SJSA1 (cell line): Measurements from ENCODE around the gene TMEM205. TPM values are rescaled to one million over a fixed set of nuclear protein-coding genes. Genes with fewer than 3 reads are reported as not detected.
A peak's percentile ranks its signal among the peaks of the same experiment; 100 is the strongest.
"Not testable (repeated sequence)": the region's sequence is repeated elsewhere in the genome, so short reads cannot be mapped to it uniquely, and the experiment has no call there.

Experiments used
- DNase-seq, 2 experiments: peaks; one replicate each; pipeline ENCODE4 v3.0.0-alpha.2; 2015 to 2020; ENCODE audit warnings: low spot score in 2 of 2, low read depth in 1 of 2
- H3K27ac ChIP-seq: fragments of 250-450 bp; sonication (Bioruptor Pico); 2 replicates; pipeline ENCODE4 v1.5.1; 2020; ENCODE audit warnings: mild to moderate bottlenecking, moderate library complexity
- H3K27me3 ChIP-seq: fragments of 250-450 bp; sonication (Bioruptor Pico); replicated peaks from 2 replicates; pipeline ENCODE4 v1.5.1; 2020; ENCODE audit warnings: mild to moderate bottlenecking, moderate library complexity
- H3K36me3 ChIP-seq: fragments of 250-450 bp; sonication (Bioruptor Pico); 2 replicates; pipeline ENCODE4 v1.5.1; 2020; ENCODE audit warnings: mild to moderate bottlenecking
- H3K4me1 ChIP-seq: fragments of 250-450 bp; sonication (Bioruptor Pico); replicated peaks from 2 replicates; pipeline ENCODE4 v1.6.1; 2021; ENCODE audit warnings: mild to moderate bottlenecking
- H3K4me3 ChIP-seq: fragments of 250-450 bp; sonication (Bioruptor Pico); 2 replicates; pipeline ENCODE4 v1.5.1; 2020; ENCODE audit warnings: mild to moderate bottlenecking
- H3K9me3 ChIP-seq: fragments of 250-450 bp; sonication (Bioruptor Pico); replicated peaks from 2 replicates; pipeline ENCODE4 v1.5.1; 2020; ENCODE audit warnings: mild to moderate bottlenecking
- total RNA-seq: library from RNA; depleted of rRNA; stranded (reverse); fragments of >200 nt; shearing (Covaris generic); gene quantifications from 2 replicates; pipeline ENCODE4 v1.2.3, GENCODE V29; 2014; rRNA removed

TMEM205 gene
- 113 and 138 TPM in 2 replicates for total RNA-seq

DNA sequence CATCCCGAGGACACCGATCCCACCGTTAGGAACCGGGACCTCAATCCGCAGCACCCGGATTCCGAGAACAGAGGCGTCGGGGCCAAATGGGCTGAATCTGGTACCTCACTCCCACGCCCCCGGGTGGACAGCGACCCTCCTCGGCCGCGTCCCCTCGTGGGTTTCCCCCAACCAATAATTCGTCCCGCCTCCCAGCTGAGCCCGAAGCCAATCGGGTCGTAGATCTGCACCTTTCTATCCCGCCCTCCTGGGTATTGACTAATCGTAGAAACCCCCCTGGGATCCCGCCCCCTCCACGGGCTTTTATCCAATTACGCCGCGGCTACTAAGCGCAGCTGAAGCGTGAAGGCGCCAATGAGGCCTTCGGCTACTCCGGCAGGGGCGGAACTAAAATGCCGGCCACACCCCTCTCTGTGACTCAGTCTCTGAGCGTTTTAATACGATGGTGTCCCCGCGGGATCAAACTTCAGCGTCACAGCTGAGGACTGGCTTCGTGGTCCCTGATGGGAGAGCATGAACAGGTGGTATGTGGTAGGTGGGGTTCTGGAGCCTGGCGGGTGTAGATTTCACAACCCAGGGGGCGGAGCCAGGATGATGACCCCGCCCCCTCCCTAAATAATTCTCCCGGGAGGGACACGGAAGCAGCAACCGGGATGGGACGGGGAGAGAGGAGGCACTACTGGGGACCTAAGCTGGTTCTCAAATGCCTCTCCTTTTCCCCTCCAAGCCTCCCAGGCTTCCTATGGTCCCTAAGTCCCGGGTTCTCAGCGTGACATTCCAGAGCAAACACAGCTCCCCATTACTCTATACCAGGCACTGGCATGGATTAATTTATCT lies at the start of gene TMEM205, which contains the start of gene CCDC159:
TMEM205 (minus strand) TSS at position 165 of the 837 bp plus-strand sequence. CDS start 649 bp downstream, outside the sequence.
CCDC159 (plus strand) TSS at position 416 of the 837 bp plus-strand sequence; CDS start at position 504, 88 bp downstream.
- H3K36me3 ChIP-seq, result peaks cover 4% of the 10 kb centered on the region
- peaks cover 31% of the 10 kb centered on the region for H3K4me1 ChIP-seq
- H3K4me3 ChIP-seq, result peak within 1 kb of the TSS; percentile 51
- H3K9me3 ChIP-seq, result peaks cover 9% of the 10 kb centered on the region
- DNase-seq, result peak; percentile 97 to 99
- H3K27me3 ChIP-seq, result no peaks in the 10 kb centered on the region
- H3K27ac ChIP-seq, result peak within 1 kb of the TSS; percentile 24

DNA sequence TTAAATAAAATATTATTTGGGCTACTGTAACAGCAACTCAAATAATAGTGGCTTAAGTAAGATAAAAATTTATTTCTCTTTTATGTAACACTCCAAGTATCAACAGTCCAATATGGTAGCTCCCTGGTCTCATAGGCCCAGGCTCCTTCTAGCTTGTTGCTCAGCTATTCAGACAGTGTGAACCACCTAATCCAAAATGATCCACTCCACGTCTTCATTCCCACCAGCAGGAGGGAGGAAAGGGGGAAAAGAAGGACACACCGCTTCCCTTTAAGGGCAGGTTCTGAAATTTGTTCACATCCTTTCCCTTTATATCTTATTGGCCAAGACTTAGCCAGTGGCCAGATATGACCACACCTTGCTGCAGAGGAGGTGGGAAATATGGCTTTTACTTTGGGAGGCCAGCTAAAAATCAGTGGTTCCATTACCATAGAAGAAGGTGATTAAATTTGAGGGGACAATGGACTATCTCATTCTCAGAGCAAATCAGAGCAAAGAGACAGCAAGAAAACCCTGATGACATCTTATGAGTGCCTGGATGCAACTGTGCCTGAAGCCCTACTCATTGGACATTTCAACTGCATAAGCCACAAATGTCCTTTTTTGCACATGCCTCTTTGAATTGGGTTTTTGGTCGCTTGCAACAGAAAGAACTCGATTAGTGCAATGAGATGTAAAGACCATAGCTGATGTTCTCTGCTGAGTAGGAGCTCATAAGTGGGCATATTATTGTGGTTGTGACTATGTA lies 45.0 kb upstream of the TMEM205 start:
- DNase-seq, result no peak
- H3K27ac ChIP-seq, result no peak overlapping the region

DNA sequence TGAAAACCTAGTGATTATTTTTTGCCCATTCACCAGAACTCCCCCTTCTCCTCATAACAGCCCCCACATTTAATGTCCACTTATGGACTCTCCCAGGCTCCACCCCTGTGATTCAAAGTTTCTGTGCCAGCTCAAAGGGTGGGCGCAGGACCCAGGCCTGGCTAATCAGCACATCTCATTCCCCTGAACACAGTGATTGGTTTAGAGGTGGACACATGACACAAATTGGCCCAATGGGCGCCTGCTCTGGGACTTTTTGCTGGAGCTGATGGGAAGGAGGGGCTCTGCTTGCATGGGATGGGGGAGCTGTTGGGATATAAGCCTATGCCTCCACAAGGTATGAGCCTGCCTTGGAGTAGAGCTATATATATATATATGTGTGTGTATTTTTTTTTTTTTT lies 44.3 kb upstream of the TMEM205 start:
- Histone ChIP-seq H3K36me3 (no peaks in the 10 kb centered on the region), H3K9me3 (no peaks in the 10 kb centered on the region), H3K4me3 (no peak overlapping the region), H3K27ac (no peak overlapping the region), H3K27me3 (no peaks in the 10 kb centered on the region), H3K4me1 (no peaks in the 10 kb centered on the region)
- no peak for DNase-seq

More for the DNA sequence above, 45.0 kb upstream of the TMEM205 start:
- Histone ChIP-seq H3K36me3 (no peaks in the 10 kb centered on the region), H3K4me1 (no peaks in the 10 kb centered on the region), H3K27me3 (no peaks in the 10 kb centered on the region), H3K9me3 (no peaks in the 10 kb centered on the region), H3K4me3 (no peak overlapping the region)

DNA sequence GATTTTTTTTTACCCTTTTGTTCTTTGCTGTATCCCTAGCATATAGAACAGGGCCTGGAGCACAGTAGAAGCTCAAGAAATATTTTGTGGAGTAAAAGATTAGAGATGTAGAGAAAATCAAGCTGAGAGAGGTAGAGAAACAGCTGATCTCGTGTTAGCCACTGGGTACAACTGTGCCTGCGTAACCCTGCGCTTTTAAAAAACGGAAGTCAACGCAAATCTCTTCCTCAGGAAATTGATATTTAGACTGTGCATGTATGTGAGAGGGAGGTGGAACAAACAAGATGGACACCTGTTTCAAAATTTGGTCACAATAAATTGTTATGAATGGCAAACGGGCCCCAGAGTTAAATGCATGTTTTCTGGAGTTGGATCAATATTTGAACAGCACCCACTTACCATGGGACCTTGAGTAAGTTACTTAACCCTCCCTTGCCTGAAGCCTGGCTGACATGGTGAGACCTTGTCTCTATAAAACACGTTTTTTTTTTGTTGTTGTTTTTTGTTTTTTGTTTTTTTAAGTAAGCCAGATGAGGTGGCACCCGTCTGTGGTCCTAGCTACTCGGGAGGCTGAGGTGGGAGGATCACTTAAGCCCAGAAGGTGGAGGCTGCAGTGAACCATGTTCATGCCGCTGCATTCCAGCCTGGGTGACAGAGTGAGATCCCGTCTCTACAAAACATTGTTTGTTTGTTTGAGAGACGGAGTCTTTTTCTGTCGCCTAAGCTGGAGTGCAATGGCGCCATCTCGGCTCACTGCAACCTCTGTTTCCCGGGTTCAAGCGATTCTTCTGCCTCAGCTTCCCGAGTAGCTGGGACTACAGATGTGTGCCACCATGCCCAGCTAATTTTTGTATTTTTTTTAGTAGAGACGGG lies 41.3 kb upstream of the TMEM205 start:
- Histone ChIP-seq H3K4me3 (no peak overlapping the region), H3K36me3 (no peaks in the 10 kb centered on the region), H3K9me3 (no peaks in the 10 kb centered on the region), H3K4me1 (peaks cover 15% of the 10 kb centered on the region), H3K27ac (no peak overlapping the region), H3K27me3 (peaks cover 12% of the 10 kb centered on the region)
- DNase-seq, result no peak

DNA sequence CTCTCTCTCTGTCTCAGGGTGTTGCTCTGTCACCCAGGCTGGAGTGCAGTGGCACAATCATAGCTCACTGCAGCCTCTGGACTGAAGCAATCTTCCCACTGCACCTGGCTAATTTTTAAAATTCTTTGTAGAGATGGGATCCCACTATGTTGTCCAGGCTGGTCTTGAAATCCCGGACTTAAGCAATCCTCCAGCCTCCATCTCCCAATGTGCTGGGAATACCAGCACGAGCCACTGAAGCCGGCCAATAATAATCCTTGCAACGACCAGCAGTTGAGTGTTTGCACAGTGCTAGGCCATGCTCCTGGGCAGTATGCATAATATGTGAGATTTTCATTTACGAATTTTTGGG lies 38.7 kb upstream of the TMEM205 start:
- no peaks in the 10 kb centered on the region for H3K9me3 ChIP-seq
- H3K4me3 ChIP-seq, result no peak overlapping the region
- no peaks in the 10 kb centered on the region for H3K36me3 ChIP-seq
- H3K4me1 ChIP-seq, result peaks cover 32% of the 10 kb centered on the region
- no peak for DNase-seq
- no peak overlapping the region for H3K27ac ChIP-seq
- H3K27me3 ChIP-seq, result peaks cover 12% of the 10 kb centered on the region

DNA sequence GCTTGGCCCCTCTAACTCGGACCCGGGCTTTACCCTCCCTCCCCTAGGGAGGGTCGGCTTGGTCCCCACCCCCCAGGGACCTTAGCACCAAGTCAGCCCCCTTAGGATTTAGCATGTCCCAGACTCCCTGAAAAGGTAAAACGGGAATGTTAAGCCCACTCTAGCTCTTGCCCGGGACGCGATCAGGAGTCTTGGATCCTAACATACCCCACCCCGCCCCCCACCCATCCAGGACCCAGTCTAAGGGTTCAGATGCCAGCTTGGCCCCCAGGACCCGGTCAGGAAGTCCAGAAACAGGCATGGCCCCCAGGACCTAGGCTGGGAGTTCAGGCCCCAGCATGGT lies 37.6 kb upstream of the TMEM205 start:
- Histone ChIP-seq H3K4me1 (peaks cover 37% of the 10 kb centered on the region), H3K27me3 (peaks cover 12% of the 10 kb centered on the region), H3K36me3 (no peaks in the 10 kb centered on the region), H3K27ac (no peak overlapping the region), H3K9me3 (no peaks in the 10 kb centered on the region), H3K4me3 (peak overlapping the region; percentile 20)
- DNase-seq, result no peak

DNA sequence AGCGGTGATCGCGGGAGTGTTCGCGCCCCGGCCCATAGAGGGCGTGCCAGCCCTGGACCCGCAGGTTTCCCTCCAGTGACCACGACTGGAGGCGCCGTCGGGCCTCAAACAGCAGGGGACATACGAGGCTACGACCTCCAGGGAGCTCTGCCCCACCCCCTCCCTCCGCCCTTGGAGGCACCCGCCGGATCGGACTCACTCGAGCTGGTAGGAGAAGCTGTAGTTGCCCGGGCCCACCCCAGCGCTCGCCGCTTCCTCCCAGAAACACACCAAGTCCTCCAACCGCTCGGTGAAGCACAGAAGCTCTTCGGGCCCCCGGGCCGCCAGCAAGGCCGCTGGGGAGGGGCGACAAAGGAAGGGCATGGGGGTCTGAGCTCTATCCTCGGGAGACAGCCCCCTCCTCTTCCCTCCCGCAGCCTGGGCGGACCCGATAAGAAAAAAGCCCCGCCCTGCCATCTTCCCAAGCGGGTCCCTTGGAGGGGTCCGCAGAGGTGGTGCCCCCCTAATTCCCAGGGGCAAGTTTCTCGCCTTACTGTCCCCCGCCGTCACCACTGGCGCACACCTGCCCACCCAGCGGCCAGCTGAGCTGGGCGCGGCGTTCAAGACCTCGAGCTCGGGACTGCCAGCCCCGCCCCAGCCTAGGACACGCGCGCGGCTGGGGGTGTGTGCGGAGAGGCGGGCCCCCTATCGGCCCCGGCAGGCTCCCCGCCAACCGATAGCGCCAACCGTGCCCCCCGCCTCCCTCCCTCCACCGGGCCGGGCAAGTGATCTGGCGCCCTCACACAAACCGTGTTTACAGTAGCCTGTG lies 37.0 kb upstream of the TMEM205 start:
- H3K36me3 ChIP-seq, result no peaks in the 10 kb centered on the region
- peaks cover 43% of the 10 kb centered on the region for H3K4me1 ChIP-seq
- peak in 1 of 2 experiments; percentile 59 for DNase-seq
- no peaks in the 10 kb centered on the region for H3K9me3 ChIP-seq
- H3K27ac ChIP-seq, result no peak overlapping the region
- H3K4me3 ChIP-seq, result 0 out of 2 replicates have a peak overlapping the region, but pooled peaks have one; percentile 3
- peaks cover 12% of the 10 kb centered on the region for H3K27me3 ChIP-seq

DNA sequence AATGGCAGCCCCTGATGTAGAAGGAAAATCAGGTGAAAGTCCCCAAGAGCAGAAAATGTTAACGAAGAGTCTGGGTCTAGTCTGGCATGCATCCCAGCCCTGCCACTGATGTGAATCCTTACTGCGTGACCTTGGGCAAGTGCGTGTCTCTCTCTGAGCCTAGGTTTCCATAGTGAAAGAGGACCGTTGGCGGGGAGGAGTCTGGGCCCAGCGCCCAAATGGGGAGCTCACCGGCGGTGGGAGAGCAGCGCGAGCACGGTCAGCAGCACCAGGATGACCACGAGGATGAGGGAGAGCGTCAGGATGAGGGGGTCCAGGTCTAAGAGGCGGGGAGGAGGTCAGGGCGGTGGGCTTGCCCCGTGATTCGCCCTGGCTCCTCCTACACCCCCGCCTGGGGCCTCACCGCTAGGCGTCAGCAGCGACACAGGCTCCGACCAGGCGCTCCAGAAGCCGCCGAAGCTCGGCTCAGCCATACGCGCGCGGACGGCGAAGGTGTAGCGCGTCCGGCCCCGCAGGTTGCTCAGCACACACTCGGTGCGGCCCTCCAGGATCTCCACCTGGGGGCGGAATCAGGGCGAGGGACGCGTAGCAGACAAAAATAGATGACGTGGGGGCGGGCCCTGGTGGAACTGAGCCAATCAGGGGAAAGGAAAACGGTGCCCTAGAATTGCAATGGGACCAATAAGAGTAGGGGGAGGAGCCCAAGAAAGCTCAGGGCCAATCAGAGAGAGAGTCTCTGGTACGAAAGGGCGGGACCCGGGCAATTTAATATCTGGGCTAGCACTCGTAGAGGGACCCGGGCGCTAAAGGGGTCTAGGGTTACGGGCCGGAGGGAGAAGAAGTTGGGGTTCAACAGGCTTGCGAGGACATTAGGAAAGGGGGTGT lies 34.8 kb upstream of the TMEM205 start:
- Histone ChIP-seq H3K4me1 (peaks cover 55% of the 10 kb centered on the region), H3K4me3 (peak overlapping the region; percentile 48), H3K36me3 (no peaks in the 10 kb centered on the region), H3K27ac (peak overlapping the region; percentile 53), H3K9me3 (no peaks in the 10 kb centered on the region), H3K27me3 (peaks cover 12% of the 10 kb centered on the region)
- DNase-seq, result peak; percentile 96 to 99

DNA sequence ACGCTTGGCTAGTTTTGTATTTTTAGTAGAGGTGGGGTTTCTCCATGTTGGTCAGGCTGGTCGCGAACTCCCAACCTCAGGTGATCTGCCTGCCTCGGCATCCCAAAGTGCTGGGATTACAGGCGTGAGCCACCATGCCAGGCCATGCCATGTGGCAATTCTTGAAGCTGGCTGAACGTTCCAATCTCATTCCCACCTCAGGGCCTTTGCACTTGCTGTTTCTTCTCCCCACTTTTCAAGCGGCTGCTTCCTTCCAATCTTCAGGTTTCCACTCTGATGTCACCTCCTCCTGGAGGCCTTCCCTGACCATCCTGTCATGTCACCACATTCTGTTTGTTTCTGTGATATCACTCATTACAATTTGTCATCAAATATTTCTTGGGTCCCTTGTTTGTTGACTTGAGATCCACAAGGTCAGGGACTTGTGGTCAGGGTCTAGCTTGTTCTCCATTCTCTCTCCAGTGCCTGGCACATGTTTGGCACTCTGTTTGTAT lies 33.8 kb upstream of the TMEM205 start:
- Histone ChIP-seq H3K27ac (no peak overlapping the region), H3K9me3 (no peaks in the 10 kb centered on the region), H3K27me3 (peaks cover 12% of the 10 kb centered on the region), H3K36me3 (no peaks in the 10 kb centered on the region), H3K4me1 (peaks cover 61% of the 10 kb centered on the region), H3K4me3 (no peak overlapping the region)
- no peak for DNase-seq

DNA sequence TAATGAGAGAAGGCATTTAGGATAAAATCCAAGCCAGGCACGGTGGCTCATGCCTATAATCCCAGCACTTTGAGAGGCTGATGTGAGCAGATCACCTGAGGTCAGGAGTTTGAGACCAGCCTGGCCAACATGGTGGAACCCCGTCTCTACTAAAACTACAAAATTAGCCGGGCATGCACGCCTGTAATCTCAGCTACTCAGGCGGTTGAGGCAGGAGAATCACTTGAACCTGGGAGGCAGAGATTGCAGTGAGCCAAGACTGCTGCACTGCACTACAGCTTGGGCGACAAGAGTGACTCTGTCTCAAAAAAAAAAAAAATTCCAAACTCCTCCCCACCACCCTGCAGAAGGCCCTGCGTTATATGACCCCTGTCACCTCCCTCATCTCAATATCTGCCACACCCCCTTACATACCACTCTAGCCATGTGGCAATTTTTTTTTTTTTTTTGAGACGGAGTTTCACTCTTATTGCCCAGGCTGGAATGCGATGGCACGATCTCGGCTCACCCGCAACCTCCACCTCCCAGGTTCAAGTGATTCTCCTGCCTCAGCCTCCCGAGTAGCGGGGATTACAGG lies 33.3 kb upstream of the TMEM205 start:
- H3K4me1 ChIP-seq, result peaks cover 61% of the 10 kb centered on the region
- not testable (repeated sequence) for H3K27ac ChIP-seq

DNA sequence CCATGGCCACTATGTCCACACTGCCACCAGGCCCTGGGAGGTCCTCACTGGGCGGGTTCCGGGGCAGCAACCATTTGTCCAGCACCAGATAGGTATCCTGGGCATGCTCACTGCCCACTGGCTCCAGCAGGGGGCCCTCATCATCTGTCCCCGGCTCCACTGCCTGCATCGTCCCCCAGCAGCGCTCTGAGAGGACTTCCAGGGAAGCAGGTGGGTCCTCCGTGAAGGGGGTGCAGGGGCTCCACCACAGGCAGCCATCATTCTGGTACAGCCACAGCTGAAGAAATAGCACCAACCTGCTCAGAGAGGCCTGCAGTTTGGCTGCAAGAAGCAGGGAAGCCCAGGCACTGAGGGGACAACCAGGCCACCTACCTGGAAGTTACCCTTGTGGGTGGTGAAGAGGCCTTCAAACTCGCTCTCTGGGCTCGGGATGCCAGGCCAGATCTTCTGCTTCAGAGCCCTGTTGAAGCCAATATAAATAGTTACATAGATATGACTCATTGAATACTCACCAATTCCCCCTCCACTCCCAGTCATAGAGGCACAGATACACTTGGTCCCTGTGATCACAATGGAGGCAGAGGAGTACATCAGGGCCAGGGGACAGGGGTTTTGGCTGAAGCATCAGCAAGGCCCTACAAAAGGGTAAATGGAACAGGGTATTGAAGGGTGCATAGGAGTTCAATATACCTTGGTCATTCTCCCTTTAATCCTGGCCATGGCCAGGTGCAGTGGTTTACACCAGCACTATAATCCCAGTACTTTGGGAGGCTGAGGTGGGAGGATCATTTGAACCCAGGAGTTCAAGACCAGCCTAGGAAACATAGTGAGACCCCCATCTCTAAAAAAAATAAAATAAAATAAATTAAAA lies 32.5 kb upstream of the TMEM205 start:
- peak; percentile 70 to 78 for DNase-seq
- H3K4me1 ChIP-seq, result peaks cover 61% of the 10 kb centered on the region
- H3K27me3 ChIP-seq, result peaks cover 12% of the 10 kb centered on the region
- no peaks in the 10 kb centered on the region for H3K36me3 ChIP-seq
- H3K27ac ChIP-seq, result no peak overlapping the region
- no peaks in the 10 kb centered on the region for H3K9me3 ChIP-seq
- no peak overlapping the region for H3K4me3 ChIP-seq

More for the DNA sequence above, 33.3 kb upstream of the TMEM205 start:
- H3K9me3 ChIP-seq, H3K4me3 ChIP-seq, DNase-seq, H3K36me3 ChIP-seq: not testable (repeated sequence)
- peaks cover 12% of the 10 kb centered on the region for H3K27me3 ChIP-seq
